ENCODE results near the gene GSTCD.
"Not testable (repeated sequence)": the region's sequence is repeated elsewhere in the genome, so short reads cannot be mapped to it uniquely, and the experiment has no call there.

GSTCD gene

GRCh38 chr4:105708181-105709080 is at the start of gene GSTCD, which contains the start of gene INTS12:
Gene GSTCD, plus strand, starts transcription at chr4:105708784. Its CDS starts 8,830 bp downstream, at chr4:105717614.
Gene INTS12, minus strand, starts transcription at chr4:105708689. Its CDS starts 8,684 bp downstream, at chr4:105700005.
- DNase-seq: peak; percentile 55

GRCh38 chr4:105659190-105659589 is 49.4 kb upstream of the GSTCD start:
- DNase-seq: no peak

GRCh38 chr4:105661028-105661427 is 47.6 kb upstream of the GSTCD start:
- no peak for DNase-seq

GRCh38 chr4:105662935-105663675 is 45.5 kb upstream of the GSTCD start:
- DNase-seq: no peak

- DNase-seq: no peak
These were observed 41.9 kb upstream of the GSTCD start for GRCh38 chr4:105666693-105667092.

- DNase-seq: no peak
These were observed 37.9 kb upstream of the GSTCD start for GRCh38 chr4:105670684-105671083.

GRCh38 chr4:105671301-105671700 is 37.3 kb upstream of the GSTCD start:
- no peak for DNase-seq

- DNase-seq: no peak
These were observed 34.6 kb upstream of the GSTCD start for GRCh38 chr4:105674011-105674410.

GRCh38 chr4:105677709-105678108 is 30.9 kb upstream of the GSTCD start:
- DNase-seq: no peak

GRCh38 chr4:105679186-105679585 is 29.4 kb upstream of the GSTCD start:
- DNase-seq: no peak

GRCh38 chr4:105683038-105683437 is 25.5 kb upstream of the GSTCD start:
- no peak for DNase-seq

- no peak for DNase-seq
These were observed 22.0 kb upstream of the GSTCD start for GRCh38 chr4:105686571-105686970.

GRCh38 chr4:105694812-105695211 is 13.8 kb upstream of the GSTCD start:
- DNase-seq: not testable (repeated sequence)

- not testable (repeated sequence) for DNase-seq
These were observed 12.8 kb upstream of the GSTCD start for GRCh38 chr4:105695832-105696231.

GRCh38 chr4:105698607-105699006 is 10.0 kb upstream of the GSTCD start:
- no peak for DNase-seq

- DNase-seq: no peak
These were observed 803 bp upstream of the GSTCD start for GRCh38 chr4:105707782-105708180.

- no peak for DNase-seq
These were observed 482 bp downstream of the GSTCD start for GRCh38 chr4:105709081-105709450.

- DNase-seq: no peak
These were observed 1.5 kb downstream of the GSTCD start for GRCh38 chr4:105710012-105710600.

- DNase-seq: no peak
These were observed 2.1 kb downstream of the GSTCD start for GRCh38 chr4:105710678-105711077.

GRCh38 chr4:105712766-105713165 is 4.2 kb downstream of the GSTCD start:
- DNase-seq: no peak

- DNase-seq: no peak
These were observed 5.5 kb downstream of the GSTCD start for GRCh38 chr4:105714071-105714521.

GRCh38 chr4:105714932-105715331 is 6.3 kb downstream of the GSTCD start:
- no peak for DNase-seq

GRCh38 chr4:105715692-105716278 is 7.2 kb downstream of the GSTCD start:
- DNase-seq: no peak

Measured in NCI-H2107 (cell line).